Esophagus (tissue), 2 donors: ENCODE measurements around the gene RBM23. TPM values are rescaled to one million over a fixed set of nuclear protein-coding genes. Genes with fewer than 3 reads are reported as not detected.
A peak's percentile ranks its signal among the peaks of the same experiment; 100 is the strongest.

Experiments used
- H3K27ac ChIP-seq, 2 donors: one replicate each; pipeline ENCODE4 v1.5.1; 2013; ENCODE audit warnings: low read depth in 2 of 2, mild to moderate bottlenecking in 2 of 2, inconsistent platforms in 1 of 2, low read length in 1 of 2, moderate library complexity in 1 of 2
- H3K27me3 ChIP-seq, 2 donors: one replicate each; pipeline ENCODE4 v1.6.1; 2013; ENCODE audit warnings: low read length in 2 of 2, control low read depth in 1 of 2, mild to moderate bottlenecking in 1 of 2; ENCODE audit not compliant: insufficient read depth in 2 of 2, control insufficient read depth in 1 of 2
- H3K36me3 ChIP-seq, 2 donors: one replicate each; pipeline ENCODE4 v1.6.1; 2013; ENCODE audit warnings: low read length in 1 of 2; ENCODE audit not compliant: control insufficient read depth in 2 of 2, insufficient read depth in 2 of 2
- H3K4me1 ChIP-seq, 2 donors: one replicate each; pipeline ENCODE4 v1.6.1; 2013; ENCODE audit warnings: low read length in 1 of 2; ENCODE audit not compliant: control insufficient read depth in 2 of 2, insufficient read depth in 2 of 2
- H3K4me3 ChIP-seq, 2 donors: one replicate each; pipeline ENCODE4 v1.5.1; 2013; ENCODE audit warnings: low read length in 2 of 2, mild to moderate bottlenecking in 2 of 2, low read depth in 1 of 2, moderate library complexity in 1 of 2
- H3K9me3 ChIP-seq, 2 donors: one replicate each; pipeline ENCODE4 v1.6.1; 2013; ENCODE audit warnings: mild to moderate bottlenecking in 2 of 2, low read depth in 1 of 2, low read length in 1 of 2, moderate library complexity in 1 of 2; ENCODE audit not compliant: control insufficient read depth in 2 of 2, insufficient read depth in 1 of 2
- WGBS, 2 donors: extraction: QIAGEN DNeasy Blood & Tissue Kit; methylation state at CpG; one replicate each; pipeline ENCODE4 v1.1.7; 2013; 5-methylcytosine and 5-hydroxymethylcytosine counted together
- polyA plus RNA-seq, 2 donors: library from polyadenylated mRNA; stranded (reverse); fragments of 200-250 nt; gene quantifications; one replicate each; pipeline ENCODE4 v1.2.3, GENCODE V29; 2013
- donor health status: healthy with polysubstance abuse.
- donor health status: Bipolar disorder and iron deficiency.

The RBM23 gene
- polyA plus RNA-seq, 2 donors, result 21.2 to 35.8 TPM

- Histone ChIP-seq H3K4me3 (no peak overlapping the region), H3K4me1 (peaks cover 0 to 4% of the 10 kb centered on the region in 2 donors), H3K9me3 (no peaks in the 10 kb centered on the region), H3K27me3 (no peaks in the 10 kb centered on the region), H3K27ac (no peak overlapping the region), H3K36me3 (peaks cover 21 to 48% of the 10 kb centered on the region in 2 donors)
- 94 to 98% methylated on average over 7 of the region's 7 CpGs for WGBS, 2 donors
These were observed 17.1 kb downstream of the RBM23 start for GRCh38 chr14:22901799-22902198.

- H3K9me3 ChIP-seq, result no peaks in the 10 kb centered on the region
- H3K36me3 ChIP-seq, result peaks cover 19 to 37% of the 10 kb centered on the region in 2 donors
- 23 to 29% methylated on average over 3 of the region's 3 CpGs for WGBS, 2 donors
- H3K4me1 ChIP-seq, result peaks cover 0 to 4% of the 10 kb centered on the region in 2 donors
- no peaks in the 10 kb centered on the region for H3K27me3 ChIP-seq
- no peak overlapping the region for H3K4me3 ChIP-seq
- H3K27ac ChIP-seq, result peak overlapping the region; percentile 23 to 56
These were observed 18.7 kb downstream of the RBM23 start for GRCh38 chr14:22900081-22900799.

GRCh38 chr14:22898302-22899090, 20.5 kb downstream of the RBM23 start:
- Histone ChIP-seq H3K27ac (no peak overlapping the region), H3K4me1 (peaks cover 0 to 2% of the 10 kb centered on the region in 2 donors), H3K9me3 (no peaks in the 10 kb centered on the region), H3K4me3 (no peak overlapping the region), H3K36me3 (peaks cover 13 to 25% of the 10 kb centered on the region in 2 donors), H3K27me3 (no peaks in the 10 kb centered on the region)
- WGBS, 2 donors, result 50 to 62% methylated on average over 8 of the region's 8 CpGs

GRCh38 chr14:22897357-22897756, 21.6 kb downstream of the RBM23 start:
- Histone ChIP-seq H3K9me3 (no peaks in the 10 kb centered on the region), H3K4me3 (no peak overlapping the region), H3K27ac (no peak overlapping the region), H3K36me3 (peaks cover 13 to 20% of the 10 kb centered on the region in 2 donors), H3K27me3 (no peaks in the 10 kb centered on the region), H3K4me1 (no peaks in the 10 kb centered on the region)
- WGBS, 2 donors, result 81 to 93% methylated on average over 1 of the region's 1 CpG

- Histone ChIP-seq H3K4me1 (no peaks in the 10 kb centered on the region), H3K4me3 (no peak overlapping the region), H3K9me3 (no peaks in the 10 kb centered on the region), H3K36me3 (peaks cover 10 to 14% of the 10 kb centered on the region in 2 donors), H3K27ac (no peak overlapping the region), H3K27me3 (no peaks in the 10 kb centered on the region)
- WGBS, 2 donors, result 72 to 84% methylated on average over 3 of the region's 3 CpGs
These were observed 22.2 kb downstream of the RBM23 start for GRCh38 chr14:22896760-22897159.

- Histone ChIP-seq H3K27ac (no peak overlapping the region), H3K36me3 (peaks cover 8 to 10% of the 10 kb centered on the region in 2 donors), H3K4me1 (no peaks in the 10 kb centered on the region), H3K27me3 (no peaks in the 10 kb centered on the region), H3K9me3 (no peaks in the 10 kb centered on the region), H3K4me3 (no peak overlapping the region)
- 43 to 52% methylated on average over 5 of the region's 5 CpGs for WGBS, 2 donors
These were observed 22.6 kb downstream of the RBM23 start for GRCh38 chr14:22896356-22896755.

- Histone ChIP-seq H3K4me3 (no peak overlapping the region), H3K27me3 (no peaks in the 10 kb centered on the region), H3K27ac (no peak overlapping the region), H3K9me3 (no peaks in the 10 kb centered on the region), H3K4me1 (no peaks in the 10 kb centered on the region), H3K36me3 (peaks cover 0 to 3% of the 10 kb centered on the region in 2 donors)
- 95 to 96% methylated on average over 1 of the region's 1 CpG for WGBS, 2 donors
These were observed 23.5 kb downstream of the RBM23 start for GRCh38 chr14:22895402-22895801.

- Histone ChIP-seq H3K27ac (no peak overlapping the region), H3K27me3 (no peaks in the 10 kb centered on the region), H3K36me3 (no peaks in the 10 kb centered on the region), H3K9me3 (no peaks in the 10 kb centered on the region), H3K4me1 (peaks cover 0 to 3% of the 10 kb centered on the region in 2 donors), H3K4me3 (no peak overlapping the region)
- 95% methylated on average over 4 of the region's 4 CpGs for WGBS, 2 donors
These were observed 25.2 kb downstream of the RBM23 start for GRCh38 chr14:22893706-22894105.

GRCh38 chr14:22892488-22892887, 26.5 kb downstream of the RBM23 start:
- Histone ChIP-seq H3K36me3 (no peaks in the 10 kb centered on the region), H3K4me1 (peaks cover 0 to 3% of the 10 kb centered on the region in 2 donors), H3K4me3 (no peak overlapping the region), H3K27ac (no peak overlapping the region), H3K27me3 (no peaks in the 10 kb centered on the region), H3K9me3 (no peaks in the 10 kb centered on the region)
- 78 to 89% methylated on average over 7 of the region's 7 CpGs for WGBS, 2 donors
